CD4-positive, alpha-beta T cell treated with Interleukin-2 at 100 ng/mL for 4 hours (primary cell): Measurements from ENCODE around the gene MYO18B.

Experiments
- DNase-seq: peaks from one replicate; pipeline ENCODE4 v3.0.0-alpha.2; 2020; ENCODE audit warnings: low spot score

Gene MYO18B

DNA sequence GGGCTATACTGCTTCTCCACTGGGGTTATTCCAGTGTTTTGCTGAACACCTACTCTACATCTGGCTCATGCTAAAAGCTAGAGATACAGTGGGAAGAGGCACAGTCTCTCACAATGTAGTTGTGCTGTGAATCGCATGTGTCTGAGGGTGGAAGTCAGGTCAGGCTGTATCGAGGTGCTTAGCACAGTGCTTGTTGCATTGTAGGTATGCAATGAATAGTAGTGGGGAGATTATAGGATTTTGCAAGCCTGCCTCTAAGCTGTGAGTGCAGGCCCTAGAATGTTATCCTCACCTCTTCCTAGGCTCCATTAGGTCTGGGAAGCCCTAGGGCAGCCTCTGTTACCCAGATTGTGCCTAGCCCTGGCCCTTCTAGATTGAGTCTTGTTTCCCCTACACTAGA, 37.4 kb downstream of the MYO18B start:
- no peak for DNase-seq

DNA sequence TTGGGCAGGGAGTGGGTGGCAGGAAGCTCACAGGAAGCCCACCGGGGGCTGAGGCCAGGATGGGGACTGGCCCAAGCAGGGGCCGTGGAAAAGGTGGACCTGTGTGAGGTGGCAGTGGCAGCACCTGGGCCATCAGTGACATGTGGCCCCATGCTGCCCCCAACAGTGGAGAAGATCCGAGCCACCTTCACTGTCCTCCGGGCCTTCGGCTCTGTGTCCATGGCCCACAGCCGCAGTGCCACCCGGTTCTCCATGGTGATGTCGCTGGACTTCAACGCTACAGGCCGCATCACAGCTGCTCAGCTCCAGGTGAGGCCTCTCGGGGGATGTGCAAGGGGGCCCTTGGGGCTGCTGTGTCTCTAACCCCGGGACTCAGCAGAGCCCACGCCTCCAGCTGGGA, 37.9 kb downstream of the MYO18B start:
- no peak for DNase-seq

DNA sequence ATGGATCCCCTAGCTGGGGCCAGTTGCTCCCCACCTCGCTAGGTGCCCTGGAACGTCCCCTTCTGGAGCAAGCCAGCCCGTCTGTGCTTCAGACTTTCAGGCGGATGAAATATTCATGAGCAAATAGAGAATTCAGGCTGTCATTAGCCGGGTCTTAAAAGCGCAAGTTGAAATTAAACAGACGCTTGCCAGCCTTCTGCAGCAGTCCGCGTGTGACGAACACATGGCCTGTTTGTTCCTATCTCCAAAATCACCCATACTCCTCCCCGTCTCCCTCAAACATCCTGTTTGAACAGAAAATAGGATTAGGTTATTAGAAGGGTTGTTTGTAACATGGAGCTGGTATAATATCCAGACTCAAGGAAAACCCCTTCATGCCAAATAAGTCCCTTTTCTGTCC, 38.7 kb downstream of the MYO18B start:
- no peak for DNase-seq

DNA sequence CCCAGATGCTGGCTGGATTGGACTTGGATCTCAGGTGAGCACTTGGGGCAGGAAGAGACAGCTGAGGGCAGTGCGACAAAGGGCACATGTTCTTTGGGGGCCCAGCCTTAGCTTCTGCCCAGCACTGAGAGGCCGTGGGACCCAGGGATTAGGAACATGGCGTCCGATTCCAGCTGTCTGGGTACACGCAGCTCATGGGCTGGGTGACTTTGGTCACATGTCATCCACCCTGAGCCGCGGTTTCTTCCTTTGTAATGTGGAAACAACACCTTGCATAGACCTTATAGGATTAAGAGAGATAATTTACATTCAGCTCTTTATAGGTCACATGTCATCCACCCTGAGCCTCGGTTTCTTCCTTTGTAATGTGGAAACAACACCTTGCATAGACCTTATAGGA, 39.8 kb downstream of the MYO18B start:
- no peak for DNase-seq

DNA sequence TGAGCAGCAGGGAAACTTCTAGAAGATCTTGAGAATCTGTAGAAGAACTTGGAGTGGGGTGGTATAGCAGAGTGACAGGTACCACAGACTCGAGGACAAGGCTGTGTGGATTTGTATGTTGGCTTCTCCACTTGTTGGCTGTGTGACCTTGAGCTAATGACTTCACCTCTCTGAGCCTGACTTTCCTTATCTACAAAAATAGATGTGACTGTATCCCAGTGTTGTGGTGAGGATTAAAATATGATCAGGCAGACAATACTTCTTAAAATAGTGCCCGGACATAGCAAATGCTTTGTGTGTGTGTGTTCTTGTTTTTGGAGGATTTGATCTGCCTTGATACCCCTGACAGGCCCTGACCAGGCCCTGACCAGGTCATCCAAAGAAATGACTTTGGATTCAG, 40.8 kb downstream of the MYO18B start:
- DNase-seq = no peak

DNA sequence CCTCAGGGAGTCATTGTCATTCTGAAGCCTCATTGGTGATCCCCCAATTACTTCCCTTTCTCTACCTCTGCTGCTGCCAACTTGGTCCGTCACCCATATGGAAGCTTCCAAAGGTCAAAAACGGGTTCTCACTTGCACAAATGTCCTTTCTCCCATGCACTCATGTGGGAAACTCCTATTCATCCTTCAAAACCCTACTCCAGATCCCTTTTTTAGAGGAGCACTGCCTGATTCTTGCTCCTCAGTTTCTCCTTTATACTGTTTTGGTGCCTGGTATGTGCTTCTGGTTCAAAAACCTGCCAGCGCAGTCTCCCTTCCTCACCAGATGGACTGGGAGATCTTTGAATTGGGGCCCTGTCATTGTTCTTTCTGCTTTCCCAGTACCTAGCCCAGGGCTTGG, 41.9 kb downstream of the MYO18B start:
- DNase-seq = no peak

DNA sequence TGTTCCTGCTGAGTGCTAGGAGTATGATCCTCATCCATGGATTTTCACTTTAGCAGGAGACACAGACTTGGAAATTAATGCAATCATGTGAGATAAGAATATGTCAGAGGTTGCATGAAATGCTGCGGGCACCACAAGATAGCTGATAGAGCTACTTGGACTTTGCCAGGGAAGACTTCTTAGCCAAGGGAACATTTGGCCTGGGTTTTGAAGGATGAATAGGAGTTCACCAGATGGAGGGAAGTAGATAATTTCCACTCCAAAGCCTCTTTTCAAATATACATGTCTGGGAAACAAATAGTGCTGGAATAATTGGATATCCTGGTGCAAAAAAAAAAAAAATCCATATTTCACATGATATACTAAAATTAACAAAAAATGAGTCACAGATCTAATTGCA, 44.2 kb downstream of the MYO18B start:
- DNase-seq = no peak

DNA sequence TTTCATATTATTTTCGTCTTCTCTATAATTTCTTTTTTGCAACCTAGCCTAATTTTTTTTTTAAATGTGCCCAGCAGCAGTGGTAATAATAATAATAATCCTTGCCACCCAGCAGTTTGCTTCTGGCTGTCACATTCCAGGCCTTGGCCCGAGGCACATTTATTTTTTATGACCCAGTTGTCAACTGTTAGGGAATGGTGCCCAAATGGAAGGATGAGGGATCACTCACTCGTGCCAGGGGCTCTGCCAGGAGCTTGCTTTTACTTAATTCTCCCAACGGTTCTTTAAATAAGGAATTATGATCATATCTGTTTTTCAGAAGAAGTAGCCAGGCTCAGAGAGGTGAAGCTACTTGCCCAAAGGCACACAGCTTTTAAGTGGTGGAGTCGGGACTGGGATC, 49.6 kb downstream of the MYO18B start:
- no peak for DNase-seq

DNA sequence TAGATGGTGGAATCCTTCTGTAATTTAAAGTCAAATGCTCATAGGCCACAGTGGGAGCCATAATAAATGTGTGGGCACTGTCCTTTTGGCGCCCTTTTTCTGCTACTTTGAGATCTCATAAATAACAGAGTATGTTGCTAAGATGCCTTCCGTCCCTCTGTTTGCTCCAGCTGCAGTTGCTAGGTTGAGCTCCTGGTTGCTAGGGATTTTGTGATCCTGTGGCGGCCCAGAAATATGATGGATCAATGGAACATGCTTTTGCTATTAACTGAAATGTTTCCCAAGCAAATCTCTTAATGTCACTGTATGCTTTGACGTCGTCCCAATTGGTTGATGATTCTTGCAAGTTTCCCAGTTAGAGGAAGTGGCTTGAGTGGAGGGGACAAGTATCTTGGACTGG, 53.5 kb downstream of the MYO18B start:
- DNase-seq = no peak

DNA sequence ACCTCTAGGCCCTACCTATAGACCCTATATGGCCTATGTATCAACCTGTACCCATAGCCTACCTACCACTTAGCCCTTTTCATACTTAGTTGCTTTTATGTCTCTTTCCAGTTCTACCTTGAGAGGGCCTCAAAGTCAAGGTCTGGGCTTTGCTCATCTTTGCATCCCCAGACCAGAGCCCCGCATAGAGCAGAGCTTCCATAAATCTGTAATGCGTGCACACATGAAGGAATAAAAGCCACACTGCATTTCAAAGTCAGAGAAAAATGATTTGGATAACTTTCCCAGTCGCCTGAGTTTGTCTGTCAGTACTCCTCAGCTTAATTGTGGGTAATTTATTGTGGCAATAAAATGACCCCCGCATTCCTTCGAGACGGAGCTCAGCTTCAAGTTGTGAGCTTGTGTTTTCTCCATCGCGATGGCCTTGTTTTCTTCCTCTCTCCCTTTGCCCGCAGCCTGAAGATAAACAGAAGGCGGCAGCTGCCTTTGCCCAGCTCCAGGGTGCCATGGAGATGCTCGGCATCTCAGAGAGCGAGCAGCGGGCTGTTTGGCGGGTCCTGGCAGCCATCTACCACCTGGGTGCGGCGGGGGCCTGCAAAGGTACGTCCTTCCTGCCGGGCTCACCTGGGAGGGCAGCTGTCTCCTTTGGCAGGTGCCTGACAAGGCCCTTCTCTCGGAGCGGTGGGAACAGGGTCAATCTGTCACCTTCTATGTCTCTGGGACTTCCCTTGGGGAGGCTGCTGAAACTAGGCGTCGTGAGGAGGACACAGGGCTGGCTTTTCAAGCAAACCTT, 55.7 kb downstream of the MYO18B start:
- DNase-seq = no peak

DNA sequence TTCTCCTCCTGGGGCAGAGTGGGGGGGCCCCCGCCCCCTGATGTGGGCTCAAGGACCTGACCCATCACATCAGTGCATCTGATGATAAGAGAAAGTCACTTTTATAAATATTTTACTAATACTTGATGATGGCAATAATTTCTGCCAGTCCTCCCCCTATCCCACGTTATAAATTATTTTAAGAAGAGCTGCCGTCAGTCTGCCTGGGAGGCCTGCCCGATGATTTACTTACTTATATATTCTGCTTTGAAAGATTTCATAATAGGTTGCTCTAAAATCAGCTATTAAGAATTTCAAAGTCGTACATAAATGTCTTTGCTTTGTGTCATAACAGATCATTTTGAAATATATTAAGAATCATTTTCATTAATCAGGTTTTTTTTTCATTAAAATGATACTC, 58.8 kb downstream of the MYO18B start:
- no peak for DNase-seq

DNA sequence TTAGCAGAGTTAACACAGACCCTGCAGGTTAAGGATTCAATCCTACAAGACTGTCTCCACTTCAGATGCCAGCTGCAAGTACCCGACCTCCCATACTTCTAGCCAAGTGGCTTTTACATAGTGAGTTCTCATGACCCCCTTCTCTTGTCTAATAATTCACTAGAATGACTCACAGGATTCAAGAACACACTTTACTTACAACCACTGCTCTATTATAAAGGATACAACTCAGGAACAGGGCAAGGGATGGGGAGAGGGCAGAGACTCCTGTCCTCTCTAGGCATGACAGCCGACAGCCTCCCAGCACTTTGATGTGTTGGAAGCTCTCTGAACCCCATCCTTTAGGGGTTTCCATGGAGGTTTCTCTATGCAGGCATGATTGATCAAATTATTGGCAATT, 60.0 kb downstream of the MYO18B start:
- DNase-seq = no peak

DNA sequence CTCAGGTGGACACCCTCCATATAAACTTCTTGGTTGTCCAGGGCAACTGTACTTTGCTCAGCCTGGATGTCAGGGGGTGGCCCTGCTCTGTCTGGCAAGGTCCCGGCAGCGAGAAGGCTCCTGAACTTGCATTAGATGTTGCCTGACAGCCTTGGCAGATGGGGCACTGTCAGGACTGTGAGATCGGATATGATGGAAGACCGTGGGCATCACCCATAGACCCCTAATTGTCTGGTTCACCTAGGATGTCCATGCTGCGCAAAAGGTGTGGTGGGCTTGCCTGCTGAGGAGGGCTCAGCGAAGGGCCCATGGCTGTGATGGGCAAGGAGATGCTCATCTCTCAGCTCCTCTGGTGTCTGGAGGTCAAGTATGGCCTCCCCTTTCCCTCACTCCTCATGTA, 62.7 kb downstream of the MYO18B start:
- no peak for DNase-seq

DNA sequence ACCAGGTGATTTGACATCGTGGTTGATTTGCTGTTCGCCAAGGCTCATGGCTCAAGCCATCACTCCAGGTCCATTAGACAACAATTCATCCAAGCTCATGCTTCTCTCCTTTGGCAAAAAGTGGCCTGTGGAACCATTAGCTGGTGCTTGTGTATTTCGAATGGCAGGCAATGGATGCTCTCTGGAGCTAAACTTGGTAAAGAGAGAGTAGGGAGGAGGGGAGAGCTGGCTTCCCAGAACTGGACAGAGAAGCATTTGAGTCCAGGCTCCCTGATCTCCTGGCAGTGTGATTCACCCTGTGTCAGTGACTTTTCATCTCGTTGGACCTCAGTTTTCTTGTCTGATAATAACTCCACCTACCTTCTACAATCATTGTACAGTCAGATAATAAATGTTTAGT, 64.6 kb downstream of the MYO18B start:
- DNase-seq = no peak

DNA sequence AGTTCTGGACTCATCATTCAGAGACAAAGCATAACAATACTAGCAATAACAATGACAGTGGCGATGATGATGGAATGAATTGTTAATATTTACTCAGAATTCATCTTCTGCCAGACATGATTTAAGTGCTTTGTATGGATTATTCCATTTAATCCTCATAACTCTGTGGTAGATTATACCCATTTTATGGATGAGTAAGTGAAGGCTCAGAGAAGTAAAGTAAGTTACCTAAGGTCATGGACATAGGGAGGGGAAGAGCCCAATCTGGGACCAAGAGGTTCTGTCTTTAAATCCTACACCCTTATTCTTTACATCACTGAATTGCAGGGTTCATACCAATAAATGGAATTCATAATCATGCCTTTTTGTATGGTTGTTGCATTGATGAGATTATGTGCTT, 72.7 kb downstream of the MYO18B start:
- no peak for DNase-seq

DNA sequence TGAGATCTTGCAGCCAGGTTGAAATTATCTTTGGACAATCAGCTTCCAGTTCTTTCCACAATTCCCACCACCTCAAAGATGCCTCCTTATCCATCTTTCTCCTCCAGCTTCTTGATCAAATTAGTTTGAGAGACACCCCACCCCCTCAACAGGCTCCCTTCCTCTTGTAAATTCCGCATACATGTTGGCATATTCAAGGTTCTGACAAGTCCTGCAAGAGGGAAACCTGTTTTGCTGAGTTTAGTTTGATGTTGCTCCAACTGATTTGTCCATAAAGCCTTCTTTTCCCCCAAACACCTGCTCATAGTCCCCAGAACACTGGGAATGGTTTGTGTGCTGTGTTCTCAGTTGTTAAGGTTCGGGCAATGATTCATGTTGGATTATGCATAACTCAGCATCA, 73.6 kb downstream of the MYO18B start:
- DNase-seq = no peak

DNA sequence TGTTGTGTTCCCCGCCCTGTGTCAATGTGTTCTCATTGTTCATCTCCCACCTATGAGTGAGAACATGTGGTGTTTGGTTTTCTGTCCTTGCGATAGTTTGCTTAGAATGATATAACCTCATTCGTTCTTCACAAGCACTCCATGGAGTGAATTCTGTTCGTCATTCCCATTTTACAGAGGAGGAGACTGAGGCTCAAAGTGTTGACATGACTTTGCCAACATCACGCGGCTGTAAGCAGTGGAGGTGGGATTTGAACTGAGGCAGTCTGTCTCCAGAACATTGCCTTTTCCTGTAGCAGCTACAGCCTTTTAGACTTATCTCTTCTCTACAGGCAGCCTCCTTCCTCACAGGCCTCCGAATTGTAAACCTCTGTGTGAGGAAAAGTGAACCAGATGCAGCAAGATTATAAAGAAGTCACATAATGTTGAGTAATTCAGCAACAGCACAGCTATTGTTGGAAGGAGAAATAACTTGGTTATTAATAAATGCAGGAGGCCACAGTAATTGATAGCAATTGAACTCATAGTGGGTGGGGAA, 74.6 kb downstream of the MYO18B start:
- no peak for DNase-seq

DNA sequence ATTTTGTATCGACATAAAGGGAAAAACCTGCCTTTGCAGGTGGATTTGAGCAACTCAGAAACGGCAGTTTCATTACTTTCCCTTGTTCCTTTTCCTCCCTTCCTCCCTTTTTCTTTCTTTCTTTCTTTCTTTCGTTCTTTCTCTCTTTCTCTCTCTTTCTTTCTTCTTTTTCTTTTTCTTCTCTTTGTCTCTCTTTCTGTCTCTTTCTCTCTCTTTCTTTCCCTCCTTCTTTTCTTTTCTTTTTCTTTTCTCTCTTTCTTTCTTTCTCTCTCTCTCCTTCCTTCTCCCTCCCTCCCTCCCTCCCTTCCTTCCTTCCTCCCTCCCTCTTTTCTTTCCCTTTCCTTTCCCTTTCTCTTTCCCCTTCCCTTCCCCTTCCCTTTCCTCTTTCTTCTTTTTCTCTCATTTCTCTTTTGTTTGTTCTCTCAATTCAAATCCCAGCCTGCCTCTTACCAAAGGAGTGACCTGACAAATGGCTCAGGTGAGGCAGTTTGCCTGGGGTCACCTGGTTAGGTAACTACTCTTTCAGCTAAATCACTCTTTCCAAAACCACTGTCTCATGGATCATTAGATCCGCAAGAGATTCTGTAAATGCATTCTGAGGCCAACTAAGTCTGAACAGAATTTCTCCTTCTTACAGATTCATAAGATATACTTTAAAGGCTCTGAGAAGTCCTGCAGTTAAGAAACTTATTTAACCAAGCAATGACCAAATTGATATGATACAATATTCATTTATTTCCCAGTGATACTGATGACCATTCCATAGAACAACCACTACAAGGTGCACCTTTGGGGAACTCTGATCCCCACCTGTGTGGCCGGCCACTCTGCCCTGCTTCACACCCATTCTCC, 75.3 kb downstream of the MYO18B start:
- DNase-seq = no peak

DNA sequence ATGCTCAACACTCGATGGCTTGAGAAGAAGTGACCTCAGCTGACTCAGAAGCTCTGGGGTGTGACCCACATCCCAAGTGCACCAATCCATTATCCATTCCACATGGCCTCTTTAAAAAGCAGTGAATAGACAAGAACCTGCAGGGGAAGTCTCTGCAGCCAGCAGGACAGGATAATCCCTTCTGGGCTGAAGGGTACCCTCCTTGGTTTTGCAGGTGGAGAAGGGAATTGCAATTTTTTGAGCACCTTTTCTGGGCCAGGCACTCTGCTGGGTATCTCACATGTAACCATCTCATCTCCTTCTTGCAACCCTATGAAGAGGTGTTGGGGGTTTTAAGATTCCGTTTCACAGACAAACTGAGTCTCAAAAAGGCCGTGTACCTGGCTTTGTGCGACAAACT, 76.6 kb downstream of the MYO18B start:
- no peak for DNase-seq

DNA sequence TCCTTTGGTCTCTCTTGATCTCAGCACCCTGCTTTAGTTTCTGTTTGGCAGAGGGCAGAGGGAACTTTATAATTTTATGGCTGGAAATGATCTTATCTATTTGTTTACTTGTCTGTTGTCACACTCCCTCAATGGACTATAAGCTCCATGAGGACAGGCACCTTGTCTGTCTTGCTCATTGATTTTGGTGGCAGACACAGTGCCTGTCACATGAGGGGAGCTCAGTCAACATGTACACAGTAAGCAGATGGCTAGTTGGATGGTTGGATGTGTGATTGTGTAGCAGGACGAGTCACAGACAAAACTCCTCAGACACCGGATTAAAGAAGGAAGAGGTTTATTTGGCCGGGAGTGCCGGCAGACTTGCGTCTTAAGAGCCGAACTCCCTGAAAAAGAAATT, 80.4 kb downstream of the MYO18B start:
- no peak for DNase-seq

DNA sequence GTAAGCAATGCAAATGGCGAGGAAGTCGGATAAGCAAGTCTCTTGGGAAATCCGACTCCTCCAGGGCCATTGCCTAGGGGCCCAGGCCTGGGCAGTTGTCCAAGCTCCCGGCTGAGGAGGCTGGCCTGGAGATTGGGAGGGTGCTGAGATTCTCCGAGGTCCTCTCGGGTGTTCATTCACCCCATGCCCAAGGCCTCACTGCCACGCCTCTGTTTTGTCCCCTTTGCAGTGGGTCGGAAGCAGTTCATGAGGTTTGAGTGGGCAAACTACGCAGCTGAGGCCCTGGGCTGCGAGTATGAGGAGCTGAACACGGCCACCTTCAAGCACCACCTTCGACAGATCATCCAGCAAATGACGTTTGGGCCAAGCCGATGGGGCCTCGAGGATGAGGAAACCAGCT, 81.3 kb downstream of the MYO18B start:
- no peak for DNase-seq

DNA sequence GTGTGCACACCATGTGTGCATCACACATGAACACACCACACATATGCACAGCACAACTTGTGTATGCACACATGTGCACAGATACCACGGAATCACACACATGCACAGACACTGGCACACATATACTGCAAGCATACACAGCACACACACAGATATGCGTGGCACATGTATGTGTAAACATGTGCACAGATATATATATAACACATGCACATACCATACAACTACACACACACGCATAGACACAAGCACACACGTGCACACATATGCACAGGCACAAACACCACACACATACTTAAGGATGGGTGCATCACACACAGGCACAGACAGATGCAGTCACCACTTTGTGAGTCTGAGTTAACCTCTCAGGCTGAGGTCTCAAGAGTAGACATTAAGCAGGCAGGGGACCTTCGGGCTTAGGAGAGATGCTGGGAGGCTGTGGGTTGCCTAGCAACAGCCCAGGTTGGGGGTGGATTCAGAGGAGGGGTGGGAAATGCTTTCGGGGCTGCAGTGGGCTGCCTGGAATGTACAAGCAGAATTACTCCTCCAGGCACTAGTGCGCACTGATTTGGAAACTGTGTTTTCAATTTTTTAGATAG, 82.9 kb downstream of the MYO18B start:
- no peak for DNase-seq

DNA sequence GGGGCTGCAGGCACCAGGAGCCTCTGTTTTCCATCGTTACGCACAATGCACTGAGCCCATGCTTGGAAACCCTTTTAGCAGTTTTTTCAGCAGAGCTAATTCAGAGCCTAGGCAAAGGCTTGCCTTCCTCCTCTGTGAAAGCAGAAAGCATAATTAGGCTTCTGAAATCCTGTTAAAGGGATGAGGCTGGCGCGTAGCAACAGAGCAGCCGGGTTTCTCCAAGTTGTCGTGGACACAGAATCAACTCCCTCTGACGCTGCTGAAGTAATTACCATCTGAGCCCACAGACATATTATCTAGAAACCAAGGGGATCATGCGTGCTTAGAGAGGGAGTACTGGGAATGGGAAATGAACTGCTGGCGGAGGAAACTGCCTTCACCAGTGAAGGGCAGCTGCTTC, 85.4 kb downstream of the MYO18B start:
- no peak for DNase-seq
